ENCODE measurements around the gene ING1. TPM values are rescaled to one million over a fixed set of nuclear protein-coding genes. Genes with fewer than 3 reads are reported as not detected.
"Not testable (repeated sequence)": the region's sequence is repeated elsewhere in the genome, so short reads cannot be mapped to it uniquely, and the experiment has no call there.

ING1 gene
- total RNA-seq, 1 donor from 2014 or later = 13.4 TPM

DNA sequence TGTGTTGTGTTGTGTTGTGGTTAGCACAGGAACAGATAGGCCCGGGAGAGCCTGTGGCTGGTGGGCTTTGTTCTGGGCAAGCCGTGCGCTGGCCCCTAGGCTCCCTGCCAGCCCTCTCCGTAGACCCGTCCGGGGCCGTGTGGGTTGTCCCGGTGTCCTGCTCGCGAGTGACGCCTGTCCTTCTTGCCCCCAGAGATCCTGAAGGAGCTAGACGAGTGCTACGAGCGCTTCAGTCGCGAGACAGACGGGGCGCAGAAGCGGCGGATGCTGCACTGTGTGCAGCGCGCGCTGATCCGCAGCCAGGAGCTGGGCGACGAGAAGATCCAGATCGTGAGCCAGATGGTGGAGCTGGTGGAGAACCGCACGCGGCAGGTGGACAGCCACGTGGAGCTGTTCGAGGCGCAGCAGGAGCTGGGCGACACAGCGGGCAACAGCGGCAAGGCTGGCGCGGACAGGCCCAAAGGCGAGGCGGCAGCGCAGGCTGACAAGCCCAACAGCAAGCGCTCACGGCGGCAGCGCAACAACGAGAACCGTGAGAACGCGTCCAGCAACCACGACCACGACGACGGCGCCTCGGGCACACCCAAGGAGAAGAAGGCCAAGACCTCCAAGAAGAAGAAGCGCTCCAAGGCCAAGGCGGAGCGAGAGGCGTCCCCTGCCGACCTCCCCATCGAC lies 5.7 kb downstream of the ING1 start:
- no peak overlapping the region for H3K4me3 ChIP-seq (ENCODE audit: low read depth, low read length)
- H3K27me3 ChIP-seq (ENCODE audit: control insufficient read depth, insufficient read depth, low read length) = no peaks in the 10 kb centered on the region
- DNase-seq (ENCODE audit: low read depth) (no peak), FAIRE-seq (no peak)
- peaks cover 7% of the 10 kb centered on the region for H3K36me3 ChIP-seq (ENCODE audit: control insufficient read depth, insufficient read depth, low read length)
- TF ChIP-seq, protein P1, sequence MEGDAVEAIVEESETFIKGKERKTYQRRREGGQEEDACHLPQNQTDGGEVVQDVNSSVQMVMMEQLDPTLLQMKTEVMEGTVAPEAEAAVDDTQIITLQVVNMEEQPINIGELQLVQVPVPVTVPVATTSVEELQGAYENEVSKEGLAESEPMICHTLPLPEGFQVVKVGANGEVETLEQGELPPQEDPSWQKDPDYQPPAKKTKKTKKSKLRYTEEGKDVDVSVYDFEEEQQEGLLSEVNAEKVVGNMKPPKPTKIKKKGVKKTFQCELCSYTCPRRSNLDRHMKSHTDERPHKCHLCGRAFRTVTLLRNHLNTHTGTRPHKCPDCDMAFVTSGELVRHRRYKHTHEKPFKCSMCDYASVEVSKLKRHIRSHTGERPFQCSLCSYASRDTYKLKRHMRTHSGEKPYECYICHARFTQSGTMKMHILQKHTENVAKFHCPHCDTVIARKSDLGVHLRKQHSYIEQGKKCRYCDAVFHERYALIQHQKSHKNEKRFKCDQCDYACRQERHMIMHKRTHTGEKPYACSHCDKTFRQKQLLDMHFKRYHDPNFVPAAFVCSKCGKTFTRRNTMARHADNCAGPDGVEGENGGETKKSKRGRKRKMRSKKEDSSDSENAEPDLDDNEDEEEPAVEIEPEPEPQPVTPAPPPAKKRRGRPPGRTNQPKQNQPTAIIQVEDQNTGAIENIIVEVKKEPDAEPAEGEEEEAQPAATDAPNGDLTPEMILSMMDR (IDR thresholded peaks at IDR 0.05; ENCODE audit: insufficient read depth, low read length, severe bottlenecking) = no peak

DNA sequence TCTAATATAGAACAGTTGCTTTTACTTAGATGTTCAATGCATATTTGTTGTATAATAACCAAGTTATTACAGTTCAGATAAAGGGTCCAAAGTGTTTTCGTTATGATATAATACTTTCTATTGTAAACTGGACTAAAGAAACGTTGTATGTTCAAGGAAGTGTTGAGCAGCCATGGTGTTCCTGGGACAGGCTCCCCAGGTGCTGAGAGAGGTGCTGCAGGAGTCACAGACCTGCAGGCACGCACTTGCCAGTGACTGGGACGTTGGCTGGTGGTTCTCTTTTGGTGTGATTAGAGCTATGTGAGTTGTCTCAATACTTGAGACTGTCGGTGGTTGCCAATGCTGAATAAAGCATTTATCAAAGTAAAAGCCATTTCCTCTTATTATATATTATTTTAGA lies 9.5 kb downstream of the ING1 start:
- Histone ChIP-seq H3K4me3 (ENCODE audit: low read depth, low read length) (no peak overlapping the region), H3K27me3 (ENCODE audit: control insufficient read depth, insufficient read depth, low read length) (no peaks in the 10 kb centered on the region), H3K36me3 (ENCODE audit: control insufficient read depth, insufficient read depth, low read length) (peaks cover 7% of the 10 kb centered on the region)
- TF ChIP-seq, protein P1 (IDR thresholded peaks at IDR 0.05; ENCODE audit: insufficient read depth, low read length, severe bottlenecking) = no peak
- peak; percentile 18 for FAIRE-seq
- peak; percentile 36 for DNase-seq (ENCODE audit: low read depth)

DNA sequence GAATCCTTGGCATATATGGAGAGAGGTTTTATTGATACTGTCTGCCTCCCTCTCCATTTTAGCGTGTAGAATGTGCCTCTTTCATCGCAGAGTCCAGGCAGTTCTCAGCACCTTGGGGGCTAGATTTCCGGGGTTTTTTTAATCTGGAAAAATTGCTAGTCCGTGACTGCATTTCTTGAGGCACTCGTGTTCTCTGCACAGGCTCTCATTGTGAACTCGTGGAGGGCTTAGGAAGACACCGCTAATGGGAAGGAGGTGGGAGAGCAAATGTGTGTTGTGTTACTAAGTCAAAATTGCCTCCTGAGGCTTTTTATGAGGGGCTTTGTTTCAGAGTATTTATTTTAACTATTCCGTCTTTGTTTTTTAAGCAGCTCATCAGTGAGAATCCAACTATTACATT lies 10.1 kb downstream of the ING1 start:
- no peaks in the 10 kb centered on the region for H3K27me3 ChIP-seq (ENCODE audit: control insufficient read depth, insufficient read depth, low read length)
- DNase-seq (ENCODE audit: low read depth) = no peak
- no peak for FAIRE-seq

DNA sequence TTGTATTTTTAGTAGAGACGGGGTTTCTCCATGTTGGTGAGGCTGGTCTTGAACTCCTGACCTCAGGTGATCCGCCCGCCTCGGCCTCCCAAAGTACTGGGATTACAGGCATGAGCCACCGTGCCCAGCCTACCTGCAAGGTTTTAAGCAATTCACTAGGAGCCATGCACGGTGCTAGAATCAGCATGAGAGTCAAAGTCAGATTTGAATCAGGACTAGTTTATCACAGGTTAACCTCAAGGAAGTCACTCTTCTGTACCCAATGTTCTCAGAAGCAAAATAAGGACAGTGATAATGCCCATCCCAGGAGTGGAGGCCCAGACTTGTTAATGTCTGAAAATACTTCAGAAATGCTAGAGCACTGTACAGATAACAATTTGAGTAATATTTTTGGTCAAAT lies 12.7 kb downstream of the ING1 start:
- H3K4me3 ChIP-seq (ENCODE audit: low read depth, low read length); H3K27me3 ChIP-seq (ENCODE audit: control insufficient read depth, insufficient read depth, low read length); FAIRE-seq; H3K36me3 ChIP-seq (ENCODE audit: control insufficient read depth, insufficient read depth, low read length); DNase-seq (ENCODE audit: low read depth): not testable (repeated sequence)

More for the DNA sequence above, 10.1 kb downstream of the ING1 start:
- Histone ChIP-seq H3K4me3 (ENCODE audit: low read depth, low read length) (no peak overlapping the region), H3K36me3 (ENCODE audit: control insufficient read depth, insufficient read depth, low read length) (peaks cover 7% of the 10 kb centered on the region)
- TF ChIP-seq, protein P1 (IDR thresholded peaks at IDR 0.05; ENCODE audit: insufficient read depth, low read length, severe bottlenecking) = no peak

DNA sequence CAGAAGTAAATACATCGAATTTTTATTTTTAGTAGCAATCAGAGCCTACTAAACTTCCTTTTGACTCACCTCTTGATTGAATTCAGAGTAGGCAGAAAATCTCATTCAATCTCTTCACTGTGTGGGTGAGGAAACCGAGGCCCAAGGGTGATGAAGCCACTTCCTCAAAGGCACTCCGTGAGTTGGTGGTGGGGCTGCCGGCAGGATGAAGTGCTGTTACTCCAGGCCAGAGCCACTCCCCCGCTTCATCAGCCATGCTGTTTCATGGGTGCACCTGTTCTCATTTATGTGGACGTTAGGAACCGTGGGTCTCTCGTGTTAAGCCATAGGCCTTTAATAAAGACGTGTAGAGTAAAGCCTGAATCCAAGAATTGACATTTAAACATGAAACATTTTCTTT lies 13.2 kb downstream of the ING1 start:
- FAIRE-seq (no peak), DNase-seq (ENCODE audit: low read depth) (no peak)
- no peaks in the 10 kb centered on the region for H3K36me3 ChIP-seq (ENCODE audit: control insufficient read depth, insufficient read depth, low read length)
- TF ChIP-seq, protein P1 (IDR thresholded peaks at IDR 0.05; ENCODE audit: insufficient read depth, low read length, severe bottlenecking) = no peak
- H3K4me3 ChIP-seq (ENCODE audit: low read depth, low read length) = no peak overlapping the region
- no peaks in the 10 kb centered on the region for H3K27me3 ChIP-seq (ENCODE audit: control insufficient read depth, insufficient read depth, low read length)

DNA sequence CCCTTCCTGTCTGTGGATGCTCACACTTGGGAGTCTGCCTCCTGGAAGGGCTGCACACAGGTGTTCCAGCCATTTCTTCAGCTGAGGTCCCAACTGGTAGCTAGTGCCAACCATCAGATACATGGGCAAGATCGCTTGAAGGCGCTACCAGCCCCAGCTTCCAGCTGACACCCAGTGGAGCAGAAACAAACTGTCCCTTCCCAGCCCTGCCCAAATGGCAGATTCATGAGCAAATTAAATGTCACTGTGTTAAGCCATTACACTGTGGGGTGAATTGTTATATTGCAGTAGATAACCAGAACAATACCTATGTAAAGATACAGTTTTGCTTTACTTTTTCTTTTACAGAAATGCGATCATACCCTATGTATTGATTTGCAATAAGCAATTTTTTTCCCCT lies 17.6 kb downstream of the ING1 start:
- DNase-seq (ENCODE audit: low read depth) = no peak
- Histone ChIP-seq H3K27me3 (ENCODE audit: control insufficient read depth, insufficient read depth, low read length) (no peaks in the 10 kb centered on the region), H3K36me3 (ENCODE audit: control insufficient read depth, insufficient read depth, low read length) (no peaks in the 10 kb centered on the region), H3K4me3 (ENCODE audit: low read depth, low read length) (no peak overlapping the region)
- peak; percentile 18 for FAIRE-seq
- TF ChIP-seq, protein P1 (IDR thresholded peaks at IDR 0.05; ENCODE audit: insufficient read depth, low read length, severe bottlenecking) = no peak

Measured in bronchial epithelial cell (primary cell).